ENCODE results near the gene MCEE. TPM values are rescaled to one million over a fixed set of nuclear protein-coding genes. Genes with fewer than 3 reads are reported as not detected.

MCEE gene
- total RNA-seq, 2 experiments from 2014 or later: 18.1 to 19.1 TPM

Other genes starting within 250 kb of the MCEE start
- not detected for gene VAX2, start 229.7 kb downstream of the MCEE start, total RNA-seq
- gene ATP6V1B1, start 194.3 kb downstream of the MCEE start, total RNA-seq: not detected
- gene ANKRD53, start 151.6 kb downstream of the MCEE start, total RNA-seq: not detected
- gene TEX261, start 135.4 kb downstream of the MCEE start, total RNA-seq: 10 to 100 TPM; 34.8 to 35.8 TPM
- 10 to 100 TPM; 66.1 to 67.5 TPM for gene NAGK, start 61.6 kb downstream of the MCEE start, total RNA-seq
- 10 to 100 TPM; 25.5 to 26.2 TPM for gene MPHOSPH10, start 405 bp upstream of the MCEE start, total RNA-seq
- gene PAIP2B, start 96.9 kb upstream of the MCEE start, total RNA-seq: 1 to 10 TPM; 1.7 to 1.8 TPM
- gene ZNF638, start 201.6 kb upstream of the MCEE start, total RNA-seq: 10 to 100 TPM; 78.6 to 79.3 TPM

Measured in activated CD4-positive, alpha-beta memory T cell treated with anti-CD3 and anti-CD28 coated beads, Interleukin-2, amount 10 ng/mL, durations not matched to agents 7 days and 5 days (primary cell).